NCI-H526 (cell line): Measurements from ENCODE around the gene MRNIP.

Experiments
- DNase-seq, 2 experiments: peaks; one replicate each; lab custom pipeline; 2025; lab: John Stamatoyannopoulos, UW

Gene MRNIP

DNA sequence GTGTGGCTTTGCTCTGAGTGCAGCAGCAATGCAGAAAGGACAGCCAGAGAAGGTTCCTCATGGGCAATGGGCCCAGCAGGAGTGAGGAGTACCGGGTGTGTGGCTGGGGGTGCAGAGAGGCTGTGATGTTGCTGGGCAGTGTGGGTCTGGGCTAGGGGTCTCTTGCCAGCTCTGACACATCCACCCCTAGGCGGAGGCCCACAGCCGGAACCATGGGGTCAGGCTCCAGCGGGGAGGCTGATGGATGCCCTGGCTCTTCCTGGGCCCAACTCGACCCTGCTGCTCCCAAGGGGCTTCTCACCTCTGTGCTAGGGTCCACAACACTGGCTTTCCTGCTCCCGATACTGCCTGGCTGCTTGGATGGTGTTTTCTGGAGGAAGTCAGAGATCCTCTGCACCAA is 29.2 kb upstream of the MRNIP start:
- no peak for DNase-seq

DNA sequence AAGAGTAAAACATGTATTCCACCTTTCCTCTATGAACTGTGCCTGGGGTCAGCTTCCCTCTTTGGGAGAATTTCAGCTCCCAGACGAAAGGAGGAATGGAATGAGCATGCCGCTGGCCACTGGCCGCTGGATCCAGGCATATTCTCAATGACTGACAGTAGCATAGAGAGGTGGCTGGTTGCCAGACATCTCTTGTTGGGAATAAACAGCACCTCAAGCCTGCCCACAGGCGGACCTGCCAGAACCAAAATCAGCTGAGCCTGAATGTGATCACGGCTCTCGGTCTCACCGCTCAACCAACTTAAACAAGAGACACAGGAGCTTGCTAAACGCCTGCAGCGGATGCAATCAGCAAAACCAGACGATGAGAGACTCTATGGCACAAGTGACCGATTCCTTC is 28.5 kb upstream of the MRNIP start:
- no peak for DNase-seq

GRCh38 chr5:179886190-179886911 is 27.7 kb upstream of the MRNIP start:
- no peak for DNase-seq

DNA sequence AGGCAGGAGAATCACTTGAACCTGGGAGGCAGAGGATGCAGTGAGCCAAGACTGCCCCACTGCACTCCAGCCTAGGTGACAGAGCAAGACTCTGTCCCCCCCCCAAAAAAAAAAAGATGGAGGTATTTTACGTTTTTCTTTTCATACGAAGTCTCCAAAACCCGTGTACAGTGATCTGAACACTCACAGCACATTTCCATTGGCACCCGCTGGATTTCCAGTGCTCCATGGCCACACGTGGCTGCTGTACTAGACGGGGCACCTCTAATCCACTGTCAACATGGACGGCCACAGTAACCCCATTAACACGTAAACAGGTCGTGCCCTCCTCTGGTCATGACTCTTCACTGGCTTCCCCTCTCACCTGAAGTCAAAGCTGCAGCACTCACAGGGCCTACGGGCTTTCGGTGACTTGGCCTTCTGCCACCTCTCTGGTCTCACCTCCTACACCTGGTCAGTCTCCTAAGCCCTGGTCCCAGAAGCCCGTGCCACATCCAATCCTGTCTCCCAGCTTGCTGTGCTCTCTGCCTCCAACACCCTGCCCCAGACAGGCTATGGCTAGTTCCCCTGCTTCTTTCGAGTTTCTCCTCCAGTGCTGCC is 27.0 kb upstream of the MRNIP start:
- no peak for DNase-seq

DNA sequence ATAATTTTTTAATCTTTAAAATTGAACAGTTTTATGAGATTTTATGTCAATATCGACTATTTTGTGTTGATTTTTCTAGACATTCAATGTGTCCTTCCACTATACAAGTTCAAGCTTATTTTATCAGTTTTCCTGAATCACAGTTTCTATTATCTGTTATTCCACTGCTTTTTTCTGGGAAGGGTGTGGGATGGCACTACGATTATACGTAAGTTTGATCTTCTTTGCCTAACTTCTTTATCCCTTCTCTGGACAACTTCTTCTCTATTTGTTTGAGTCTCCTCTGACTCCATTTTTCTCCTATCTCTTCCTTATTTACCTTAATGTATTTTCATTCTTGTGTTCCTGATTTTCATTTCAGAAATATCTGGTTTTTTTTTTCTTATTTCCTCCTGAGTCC is 24.5 kb upstream of the MRNIP start:
- DNase-seq: no peak

- DNase-seq: no peak
Measured at GRCh38 chr5:179882338-179882737, 23.7 kb upstream of the MRNIP start.

DNA sequence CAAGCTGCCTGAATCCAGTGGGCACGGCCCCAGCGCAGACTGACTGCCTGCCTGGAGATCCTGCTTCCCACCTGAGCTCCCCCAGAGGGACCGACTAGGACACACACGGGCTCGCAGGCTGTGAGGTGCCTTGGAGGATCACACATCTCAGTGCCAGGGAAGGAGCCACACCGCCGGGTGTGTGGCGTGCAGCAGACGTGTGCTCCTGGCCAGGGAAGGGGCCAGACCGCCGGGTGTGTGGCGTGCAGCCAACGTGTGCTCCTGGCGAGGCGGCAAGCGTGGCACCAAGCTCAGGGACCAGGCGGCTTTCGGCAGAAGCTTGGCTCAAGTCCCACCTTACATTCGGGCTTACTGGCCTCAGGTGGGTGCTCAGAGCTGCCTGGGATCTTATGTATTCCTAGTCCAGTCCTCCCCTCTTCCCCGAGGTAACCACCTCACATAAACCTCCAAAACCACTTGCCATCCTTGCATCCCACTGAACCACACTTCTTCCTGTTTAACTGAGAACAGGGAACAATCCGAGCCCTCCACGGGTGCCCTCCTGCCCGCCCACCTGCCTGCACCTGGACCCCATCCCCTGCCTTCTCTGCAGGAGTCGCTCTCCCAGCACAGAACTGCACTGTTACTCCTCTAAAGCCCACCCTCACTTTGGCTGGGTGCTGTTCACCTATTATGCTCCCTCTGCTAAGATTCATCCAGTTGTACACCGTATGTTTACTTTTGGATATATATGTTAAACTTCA is 22.4 kb upstream of the MRNIP start:
- DNase-seq: no peak

DNA sequence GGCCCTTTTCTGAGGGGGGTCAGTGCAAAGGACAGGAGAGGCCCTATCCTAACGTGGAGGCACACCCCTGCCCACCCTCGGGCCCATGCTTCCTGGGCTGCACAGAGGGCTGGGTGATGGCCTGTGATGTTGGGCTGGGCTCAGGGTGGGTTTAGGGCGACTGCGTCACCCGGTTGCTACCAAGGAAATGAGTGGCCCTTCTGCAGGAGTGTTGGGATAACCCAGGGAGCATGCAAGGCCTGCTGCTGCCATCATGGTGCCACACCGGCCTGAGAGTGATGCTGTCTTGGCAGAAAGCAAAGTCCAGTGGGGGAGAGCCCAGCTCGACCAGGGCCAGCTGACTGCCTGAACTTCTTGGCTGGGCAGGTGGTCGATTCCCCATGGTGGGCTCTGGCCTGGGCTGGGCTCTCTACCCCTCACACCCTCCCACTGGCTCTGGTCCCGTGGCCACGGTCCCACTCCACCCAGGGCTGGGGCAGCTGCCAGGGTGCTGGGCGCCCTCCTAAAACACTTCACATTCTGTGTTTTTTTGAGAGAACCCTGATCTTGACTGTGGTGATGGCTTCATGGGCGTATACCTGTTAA is 21.5 kb upstream of the MRNIP start:
- no peak for DNase-seq

DNA sequence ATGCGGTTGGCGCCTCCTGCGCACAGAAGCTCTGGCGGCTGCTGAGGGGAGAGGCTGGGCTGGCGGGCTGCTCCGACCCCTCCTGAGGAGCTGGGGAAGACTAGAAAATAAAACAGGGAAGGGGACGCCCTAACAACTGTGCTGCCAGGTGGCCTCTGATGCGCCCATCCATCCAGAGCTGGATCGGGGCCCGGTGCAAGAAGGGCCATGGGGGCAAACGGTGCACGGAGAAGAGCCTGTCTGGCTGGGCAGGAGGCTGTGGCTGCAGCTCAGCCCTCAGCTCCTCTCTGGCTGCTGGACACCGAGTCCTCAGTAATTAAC is 21.0 kb upstream of the MRNIP start:
- DNase-seq: no peak

DNA sequence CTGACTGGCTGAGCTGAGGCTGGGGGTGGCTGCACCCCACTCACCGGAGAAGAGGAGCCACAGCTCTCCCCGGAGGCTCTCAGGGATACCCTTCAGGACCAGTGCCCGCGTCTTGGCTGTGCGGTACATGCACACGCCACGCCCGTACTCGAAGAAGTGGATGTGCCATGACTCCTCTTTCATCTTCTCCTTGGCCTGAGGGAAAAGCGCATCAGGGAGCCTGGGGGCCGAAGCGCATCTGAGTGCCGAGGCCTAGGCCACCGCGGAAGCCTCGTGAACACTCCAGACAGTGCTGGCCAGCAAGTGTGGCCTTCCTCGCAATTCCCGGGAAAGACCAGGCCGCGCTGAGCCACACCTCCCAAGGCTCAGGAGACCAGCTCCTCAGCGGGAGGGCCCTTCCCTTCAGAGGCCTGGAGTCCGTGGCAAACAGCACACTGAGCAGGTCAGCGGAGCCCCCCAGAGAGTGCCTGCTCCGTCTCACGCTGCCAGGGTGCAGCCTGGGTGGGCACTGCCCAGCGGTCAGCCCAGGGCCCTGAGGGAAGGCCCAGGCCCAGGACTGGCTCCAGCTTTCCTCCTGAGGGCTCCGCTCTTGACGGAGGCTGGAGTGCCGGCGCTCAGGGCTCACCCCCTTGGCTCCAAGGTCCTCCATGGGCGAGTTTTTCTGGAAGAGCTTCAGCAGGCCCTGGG is 20.5 kb upstream of the MRNIP start:
- DNase-seq: no peak

DNA sequence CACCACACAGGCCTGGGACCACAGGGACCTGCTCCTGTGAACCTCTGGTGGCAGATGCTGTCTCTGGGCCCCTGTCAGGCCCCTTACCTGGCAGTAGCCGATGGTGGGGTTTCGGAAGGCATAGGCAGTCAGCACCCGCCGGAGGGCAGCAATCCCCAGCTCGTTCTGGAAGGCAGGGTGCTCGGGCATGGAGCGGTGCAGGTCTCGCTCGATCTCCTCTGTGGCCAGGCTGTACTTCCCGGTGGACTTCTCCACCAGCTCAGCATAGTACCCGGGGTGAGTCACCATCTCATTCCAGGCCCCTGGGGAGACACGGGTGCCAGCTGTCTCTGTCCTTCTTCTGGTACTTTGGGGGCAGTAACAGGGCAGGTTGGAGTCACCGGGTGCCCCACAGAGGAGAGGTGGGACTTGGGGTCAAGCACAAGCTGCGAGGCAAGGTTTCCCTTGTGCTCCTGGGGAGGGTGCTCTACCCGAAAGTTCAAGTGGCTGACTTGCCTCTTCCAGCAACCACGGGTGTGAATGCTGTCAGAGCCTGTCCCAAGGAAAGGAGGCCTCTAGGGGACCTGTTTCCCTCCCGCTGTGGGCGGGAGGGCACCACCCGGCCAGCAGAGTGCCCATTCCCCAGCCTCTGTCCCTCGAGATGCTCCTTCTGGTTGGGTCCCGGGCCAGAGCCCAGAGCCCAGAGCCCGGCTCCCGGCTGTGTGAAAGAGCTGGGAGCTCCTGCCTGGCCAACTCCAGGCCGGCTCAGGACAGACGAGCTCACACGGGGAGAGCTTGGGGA is 19.8 kb upstream of the MRNIP start:
- DNase-seq: no peak

GRCh38 chr5:179876610-179876952 is 18.0 kb upstream of the MRNIP start:
- no peak for DNase-seq

DNA sequence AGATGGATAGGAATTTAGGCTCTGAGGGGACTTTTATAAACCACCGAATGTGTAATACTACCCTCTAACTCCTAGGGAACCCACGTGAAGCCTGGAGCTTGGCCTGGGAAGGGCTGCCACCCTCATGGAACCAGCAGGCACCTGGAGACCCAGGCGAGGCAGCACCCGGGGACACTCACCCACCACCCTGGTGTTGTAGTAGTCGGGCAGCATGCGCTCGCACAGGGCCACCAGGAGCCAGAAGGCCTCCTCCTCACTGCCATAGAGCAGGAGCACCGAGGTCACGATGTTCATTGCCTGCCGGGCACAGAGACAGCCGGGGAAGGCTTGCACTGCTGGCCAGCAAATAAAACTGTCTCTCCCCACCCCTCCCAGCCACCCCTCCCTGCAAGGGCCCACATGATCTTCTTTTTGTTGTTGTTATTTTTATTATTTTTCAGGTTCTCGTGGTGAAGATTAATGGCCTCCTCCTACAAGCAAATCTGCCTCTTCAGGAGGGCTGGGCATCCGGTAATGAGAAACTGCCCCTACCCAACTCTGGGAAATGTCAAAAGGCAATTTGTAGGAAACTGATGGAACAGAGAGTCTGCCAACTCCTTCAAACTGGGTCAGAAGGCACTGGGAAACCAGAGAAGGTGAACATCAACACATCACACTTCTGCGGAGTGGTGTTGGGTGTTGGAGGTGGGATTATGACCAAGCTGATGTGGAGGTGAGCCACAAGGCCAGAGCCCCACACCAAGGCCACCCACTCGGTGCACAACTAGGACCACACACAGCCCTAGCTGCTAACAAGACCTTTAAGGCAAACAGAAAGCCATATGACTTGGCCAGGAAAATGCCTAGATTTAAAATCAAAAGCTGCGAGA is 17.4 kb upstream of the MRNIP start:
- no peak for DNase-seq

DNA sequence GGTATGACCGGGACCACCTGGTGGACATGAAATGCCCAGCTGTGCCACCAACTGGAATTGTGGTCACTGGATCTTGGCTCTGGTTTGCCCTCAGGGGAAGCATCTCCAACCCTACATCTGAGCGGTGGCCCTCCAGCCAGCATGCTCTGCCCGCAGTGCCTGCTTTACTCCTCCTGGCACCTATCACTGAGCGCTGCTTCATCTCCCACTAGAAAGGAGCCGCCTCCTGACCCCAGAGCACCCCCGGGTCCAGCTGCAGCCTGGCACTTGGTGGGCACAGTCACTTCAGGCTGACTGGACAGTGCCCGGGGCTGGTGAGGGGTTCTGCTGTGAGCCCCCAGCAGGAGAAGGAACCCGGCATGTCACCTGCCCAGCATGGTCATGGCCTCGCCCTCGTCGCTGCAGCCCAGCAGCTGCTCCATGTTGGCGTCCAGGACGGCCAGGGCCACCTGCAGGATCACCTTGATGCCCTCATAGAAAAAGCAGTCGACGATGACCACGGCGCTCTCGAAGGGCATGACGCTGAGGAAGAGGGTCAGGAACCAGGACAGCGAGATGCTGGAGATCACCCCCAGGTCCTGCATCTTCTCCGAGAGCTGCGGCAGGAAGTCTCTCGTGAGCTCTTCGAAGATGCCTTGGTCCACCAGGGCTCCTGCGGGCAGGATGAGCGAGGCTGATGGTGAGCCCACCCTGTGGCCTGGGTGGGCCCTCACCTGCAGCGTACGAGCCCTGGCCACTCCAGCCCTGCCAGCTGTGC is 16.1 kb upstream of the MRNIP start:
- DNase-seq: no peak

GRCh38 chr5:179874136-179874535 is 15.5 kb upstream of the MRNIP start:
- DNase-seq: no peak

DNA sequence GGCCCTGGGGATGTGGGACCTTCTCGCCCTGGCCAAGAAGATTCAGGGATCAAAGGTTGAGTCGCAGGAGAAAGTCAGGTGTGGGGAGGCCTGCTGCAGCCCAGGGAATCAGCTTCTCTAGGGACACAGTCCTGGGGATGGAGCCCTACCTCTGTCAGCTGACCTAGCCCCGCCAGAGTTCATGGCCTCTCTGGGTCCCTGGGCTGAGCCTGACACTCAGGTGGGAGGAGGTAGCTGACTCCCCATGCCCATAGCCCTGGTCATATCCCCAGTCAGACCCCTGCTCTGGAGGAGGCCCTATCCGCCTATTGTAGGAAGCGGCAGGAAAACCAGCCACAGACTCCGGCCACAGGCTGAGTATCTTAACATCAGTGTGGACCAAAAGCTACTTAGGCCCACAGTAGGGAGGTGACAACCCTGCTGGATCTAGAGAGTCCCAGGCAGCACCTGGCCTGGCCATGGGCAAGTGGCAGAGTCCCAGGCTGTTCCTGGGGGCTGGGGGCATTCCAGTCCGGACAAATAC is 15.0 kb upstream of the MRNIP start:
- no peak for DNase-seq

DNA sequence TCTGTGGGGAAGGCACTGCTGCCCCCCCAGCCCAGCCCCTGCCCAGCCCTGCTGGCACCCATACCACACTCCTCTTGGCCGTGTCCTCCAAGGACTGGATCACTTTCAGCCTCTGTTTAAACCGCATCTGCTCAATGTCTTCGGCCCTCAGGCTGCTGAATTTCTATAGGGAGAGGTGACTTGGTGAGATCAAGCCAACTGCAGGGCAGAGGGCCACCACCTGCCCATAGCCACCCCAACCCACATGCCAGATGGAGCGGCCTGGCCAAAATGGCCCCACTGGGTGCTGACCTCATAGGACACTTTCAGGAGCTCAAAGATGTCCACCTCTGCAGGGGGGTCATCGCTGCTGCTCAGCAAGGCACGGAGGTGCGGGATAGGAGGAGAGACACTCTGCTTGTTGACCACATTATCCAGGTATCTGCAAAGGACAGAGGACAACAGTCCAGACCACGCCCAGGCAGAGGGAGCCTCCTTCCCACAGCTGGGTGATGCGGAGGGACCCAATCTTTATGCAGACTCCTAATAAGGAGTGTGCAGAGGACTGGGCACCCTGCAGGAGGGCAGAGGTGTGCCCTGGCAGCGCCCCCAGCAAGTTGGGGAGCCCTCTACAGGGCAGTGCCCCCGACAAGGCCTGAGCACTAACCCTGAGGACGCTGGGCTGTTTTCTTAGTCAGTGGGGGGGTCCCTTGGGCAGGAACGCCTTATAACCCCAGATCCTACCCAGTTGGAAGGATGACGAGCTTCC is 14.4 kb upstream of the MRNIP start:
- no peak for DNase-seq

- no peak for DNase-seq
Measured at GRCh38 chr5:179872055-179872827, 13.6 kb upstream of the MRNIP start.
